Astrocyte of the spinal cord (primary cell): ENCODE measurements around the gene LRRC41.
A peak's percentile ranks its signal among the peaks of the same experiment; 100 is the strongest.

ENCODE experiments used
- DNase-seq: peaks from one replicate; pipeline ENCODE4 v3.0.0; 2011; ENCODE audit warnings: low read depth, low spot score
- H3K4me3 ChIP-seq: 2 replicates; pipeline ENCODE4 v1.5.1; 2011; ENCODE audit warnings: low read depth, mild to moderate bottlenecking, low read length, moderate library complexity
- CTCF ChIP-seq: IDR thresholded peaks from 2 replicates; pipeline ENCODE4 v1.5.1; 2012; ENCODE audit warnings: low read depth, mild to moderate bottlenecking, low read length, inconsistent platforms
- in situ Hi-C: cut with HindIII; loops from 2 replicates; pipeline ENCODE4 v1.10.0; 2017; ENCODE audit warnings: low sequenced_read_pairs

Gene LRRC41

GRCh38 chr1:46289976-46290375 lies 13.4 kb downstream of the LRRC41 start:
- H3K4me3 ChIP-seq = no peak overlapping the region
- in situ Hi-C loops = no loop called here
- no peak for DNase-seq
- TF ChIP-seq CTCF = no peak

GRCh38 chr1:46289134-46289494 lies 14.3 kb downstream of the LRRC41 start:
- in situ Hi-C loops = no loop called here
- H3K4me3 ChIP-seq = no peak overlapping the region
- no peak for TF ChIP-seq CTCF

GRCh38 chr1:46288485-46289133 lies 14.8 kb downstream of the LRRC41 start:
- no peak for TF ChIP-seq CTCF
- H3K4me3 ChIP-seq = no peak overlapping the region
- in situ Hi-C loops = no loop called here
- peak; percentile 50 for DNase-seq

More at GRCh38 chr1:46289134-46289494, 14.3 kb downstream of the LRRC41 start:
- no peak for DNase-seq

- in situ Hi-C loops = no loop called here
- no peak overlapping the region for H3K4me3 ChIP-seq
- DNase-seq = no peak
- no peak for TF ChIP-seq CTCF
Observed at GRCh38 chr1:46285730-46286477, 17.5 kb downstream of the LRRC41 start.

GRCh38 chr1:46284597-46285564 lies 18.5 kb downstream of the LRRC41 start:
- DNase-seq = no peak
- TF ChIP-seq CTCF = no peak
- in situ Hi-C loops = no loop called here
- H3K4me3 ChIP-seq = no peak overlapping the region

GRCh38 chr1:46284058-46284457 lies 19.4 kb downstream of the LRRC41 start:
- H3K4me3 ChIP-seq = no peak overlapping the region
- in situ Hi-C loops = no loop called here
- no peak for DNase-seq
- TF ChIP-seq CTCF = no peak
